ENCODE measurements around the gene AIFM1. TPM values are rescaled to one million over a fixed set of nuclear protein-coding genes. Genes with fewer than 3 reads are reported as not detected.

AIFM1 gene
- polyA plus RNA-seq, 3 donors, result 88.2 to 93.3 (median 92.8) TPM

Other genes starting within 250 kb of the AIFM1 start
- gene BCORL1, start 183.2 kb downstream of the AIFM1 start, polyA plus RNA-seq (ENCODE audit: insufficient read length in 3 of 3), result 10 to 100 TPM; 18.6 to 21.0 (median 18.6) TPM
- 10 to 100 TPM; 11.8 to 12.5 (median 12.2) TPM for gene ELF4, start 55.3 kb downstream of the AIFM1 start, polyA plus RNA-seq (ENCODE audit: insufficient read length in 3 of 3)
- under 1 TPM; 0.36 to 0.97 (median 0.59) TPM for gene RAB33A, start 6.1 kb upstream of the AIFM1 start, polyA plus RNA-seq (ENCODE audit: insufficient read length in 3 of 3)
- 1 to 10 TPM; 5.2 to 8.8 (median 7.0) TPM for gene ZNF280C, start 103.1 kb upstream of the AIFM1 start, polyA plus RNA-seq (ENCODE audit: insufficient read length in 3 of 3)
- gene SLC25A14, start 174.1 kb upstream of the AIFM1 start, polyA plus RNA-seq (ENCODE audit: insufficient read length in 3 of 3), result 10 to 100 TPM; 20.8 to 34.4 (median 29.3) TPM
- not detected for gene GPR119, start 219.8 kb upstream of the AIFM1 start, polyA plus RNA-seq (ENCODE audit: insufficient read length in 3 of 3)
- gene RBMX2, start 236.1 kb upstream of the AIFM1 start, polyA plus RNA-seq (ENCODE audit: insufficient read length in 3 of 3), result 10 to 100 TPM; 29.4 to 39.1 (median 33.1) TPM

All from renal pelvis (tissue), 3 donors.